ENCODE measurements around the gene MARVELD1. TPM values are rescaled to one million over a fixed set of nuclear protein-coding genes. Genes with fewer than 3 reads are reported as not detected.

The MARVELD1 gene
- total and polyA plus RNA-seq, 2 of the 4 experiments (the other 2 are of a cell fraction), result 12.0 to 68.1 TPM

DNA sequence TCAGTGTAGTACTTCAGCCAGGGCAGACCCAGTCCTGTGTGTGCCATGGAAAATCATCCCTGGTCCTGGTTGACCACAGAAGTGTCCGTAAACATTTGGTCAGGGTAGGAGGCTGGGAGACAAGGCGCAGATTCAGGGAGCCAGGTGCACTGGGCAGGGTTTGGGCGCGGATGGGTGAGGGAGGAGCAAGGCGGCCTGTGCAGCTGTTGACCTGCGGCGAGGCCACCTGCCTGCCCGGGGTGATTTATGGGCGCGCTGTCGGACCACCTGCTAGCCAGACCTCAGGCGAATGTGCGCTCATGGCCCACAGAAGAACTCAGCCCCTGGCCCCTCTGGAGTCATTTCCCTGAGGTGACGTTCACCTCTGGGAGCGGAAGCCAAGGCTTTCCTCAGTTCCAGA is 51.7 kb downstream of the MARVELD1 start:
- Histone ChIP-seq H3K9ac (ENCODE audit: low read depth, low read length) (no peak overlapping the region), H2AK5ac (ENCODE audit: low read depth, low read length) (no peak overlapping the region), H3K18ac (ENCODE audit: low read depth, low read length) (no peak overlapping the region), H3K4ac (ENCODE audit: low read depth, low read length) (no peak overlapping the region), H2BK5ac (ENCODE audit: low read depth, low read length, poor library complexity, severe bottlenecking) (no peak overlapping the region), H2BK20ac (ENCODE audit: low read depth, low read length) (no peak overlapping the region), H4K8ac (ENCODE audit: low read depth in 2 of 2, low read length in 2 of 2) (no peak overlapping the region), H3K9me1 (ENCODE audit: insufficient read depth, low read length) (no peaks in the 10 kb centered on the region), H4K5ac (ENCODE audit: low read depth, low read length) (no peak overlapping the region), H2AK9ac (replicated peaks; ENCODE audit: low read depth, low read length, poor library complexity) (no peak overlapping the region), H2AFZ (replicated peaks; ENCODE audit: low read length, poor library complexity) (no peak overlapping the region), H3K79me1 (ENCODE audit: low read depth in 1 of 2, low read length in 2 of 2) (no peaks in the 10 kb centered on the region), H3K4me1 (ENCODE audit: control insufficient read depth, insufficient read depth, low read length) (no peaks in the 10 kb centered on the region), H3K27ac (ENCODE audit: insufficient read depth, low read length) (no peak overlapping the region), H3K4me2 (ENCODE audit: low read depth, low read length) (no peak overlapping the region), H3K56ac (ENCODE audit: extremely low read depth, insufficient read depth, low read length) (no peak overlapping the region), H3K14ac (replicated peaks; ENCODE audit: low read depth, low read length) (no peak overlapping the region), H4K91ac (ENCODE audit: insufficient read depth, low read depth, low read length) (no peak overlapping the region), H3K27me3 (ENCODE audit: control insufficient read depth, insufficient read depth, low read length) (peaks cover 11% of the 10 kb centered on the region), H3K9me3 (ENCODE audit: control insufficient read depth, insufficient read depth, low read length) (no peaks in the 10 kb centered on the region), H2BK120ac (ENCODE audit: low read depth, low read length) (no peak overlapping the region), H3K23ac (ENCODE audit: low read depth, low read length) (no peak overlapping the region), H4K20me1 (ENCODE audit: insufficient read depth, low read length) (no peaks in the 10 kb centered on the region), H3K36me3 (ENCODE audit: control insufficient read depth, insufficient read depth, low read length) (peaks cover 10% of the 10 kb centered on the region), H3K4me3 (ENCODE audit: insufficient read depth, low read depth, low read length) (no peak overlapping the region), H2BK15ac (ENCODE audit: low read depth, low read length) (no peak overlapping the region)
- ATAC-seq (ENCODE audit: low read depth), result no peak
- in situ Hi-C loops (cut with MboI; ENCODE audit: low sequenced_read_pairs) (no loop called here), dilution Hi-C loops (cut with HindIII; ENCODE audit: low sequenced_read_pairs, unreplicated experiment) (no loop called here), intact Hi-C loops (cut with micrococcal nuclease) (no loop called here)
- WGBS, 2 experiments (ENCODE audit: extremely low coverage in 2 of 2, insufficient read length in 1 of 2), result 84% methylated on average over 11 of the region's 15 CpGs; no CpG with 5 or more reads in 1 of the 2 experiments
- TF ChIP-seq POLR2A (IDR thresholded peaks at IDR 0.05; ENCODE audit: low read depth, low read length) (no peak), RFX5 (IDR thresholded peaks at IDR 0.05; ENCODE audit: low read depth, low read length) (no peak), MAFK (IDR thresholded peaks at IDR 0.05; ENCODE audit: low read depth, low read length) (no peak), RCOR1 (IDR thresholded peaks at IDR 0.05; ENCODE audit: insufficient replicate concordance, low read length) (no peak), BHLHE40 (IDR thresholded peaks at IDR 0.05; ENCODE audit: low read depth, low read length) (no peak), NFE2L2 (IDR thresholded peaks at IDR 0.05; ENCODE audit: low read depth, low read length) (no peak)
- TF ChIP-seq, protein P1, sequence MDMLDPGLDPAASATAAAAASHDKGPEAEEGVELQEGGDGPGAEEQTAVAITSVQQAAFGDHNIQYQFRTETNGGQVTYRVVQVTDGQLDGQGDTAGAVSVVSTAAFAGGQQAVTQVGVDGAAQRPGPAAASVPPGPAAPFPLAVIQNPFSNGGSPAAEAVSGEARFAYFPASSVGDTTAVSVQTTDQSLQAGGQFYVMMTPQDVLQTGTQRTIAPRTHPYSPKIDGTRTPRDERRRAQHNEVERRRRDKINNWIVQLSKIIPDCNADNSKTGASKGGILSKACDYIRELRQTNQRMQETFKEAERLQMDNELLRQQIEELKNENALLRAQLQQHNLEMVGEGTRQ (IDR thresholded peaks at IDR 0.05; ENCODE audit: low read depth, low read length), result no peak
- TF ChIP-seq, protein P2, sequence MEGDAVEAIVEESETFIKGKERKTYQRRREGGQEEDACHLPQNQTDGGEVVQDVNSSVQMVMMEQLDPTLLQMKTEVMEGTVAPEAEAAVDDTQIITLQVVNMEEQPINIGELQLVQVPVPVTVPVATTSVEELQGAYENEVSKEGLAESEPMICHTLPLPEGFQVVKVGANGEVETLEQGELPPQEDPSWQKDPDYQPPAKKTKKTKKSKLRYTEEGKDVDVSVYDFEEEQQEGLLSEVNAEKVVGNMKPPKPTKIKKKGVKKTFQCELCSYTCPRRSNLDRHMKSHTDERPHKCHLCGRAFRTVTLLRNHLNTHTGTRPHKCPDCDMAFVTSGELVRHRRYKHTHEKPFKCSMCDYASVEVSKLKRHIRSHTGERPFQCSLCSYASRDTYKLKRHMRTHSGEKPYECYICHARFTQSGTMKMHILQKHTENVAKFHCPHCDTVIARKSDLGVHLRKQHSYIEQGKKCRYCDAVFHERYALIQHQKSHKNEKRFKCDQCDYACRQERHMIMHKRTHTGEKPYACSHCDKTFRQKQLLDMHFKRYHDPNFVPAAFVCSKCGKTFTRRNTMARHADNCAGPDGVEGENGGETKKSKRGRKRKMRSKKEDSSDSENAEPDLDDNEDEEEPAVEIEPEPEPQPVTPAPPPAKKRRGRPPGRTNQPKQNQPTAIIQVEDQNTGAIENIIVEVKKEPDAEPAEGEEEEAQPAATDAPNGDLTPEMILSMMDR (conservative IDR thresholded peaks at IDR 0.05; ENCODE audit: low read depth, low read length), result no peak
- POLR2A ChIA-PET (ENCODE audit: unreplicated experiment), result no interaction called here
- no TSS peak for BruUV-seq (replicated peaks)
- no peak for DNase-seq
- CTCF ChIA-PET, result no interaction called here

Measured in IMR-90 (cell line).